ENCODE results near the gene ANO6. TPM values are rescaled to one million over a fixed set of nuclear protein-coding genes. Genes with fewer than 3 reads are reported as not detected.

Gene ANO6
- total RNA-seq, 1 experiment from 2014 or later = 18.1 TPM

DNA sequence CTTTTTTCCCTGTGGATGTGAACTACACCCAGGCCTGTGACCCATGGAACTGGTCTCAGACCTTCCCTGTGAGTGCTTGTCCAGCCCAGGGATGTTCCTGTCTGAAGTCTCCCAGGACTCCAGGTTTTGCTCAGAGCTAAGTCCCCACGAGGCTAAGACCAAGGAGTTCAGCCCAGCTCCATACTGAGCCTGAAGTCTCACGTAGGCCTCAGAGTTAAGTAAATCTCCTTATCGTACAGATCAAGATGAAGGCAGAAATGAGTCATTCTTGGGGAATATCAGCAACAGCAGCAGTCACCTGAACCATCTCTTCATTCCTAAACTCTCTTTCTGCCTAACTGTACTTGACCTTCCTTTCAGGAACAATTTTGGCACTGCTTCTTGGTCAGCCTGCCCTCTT lies 139.8 kb downstream of the ANO6 start:
- peak; percentile 24 for DNase-seq

DNA sequence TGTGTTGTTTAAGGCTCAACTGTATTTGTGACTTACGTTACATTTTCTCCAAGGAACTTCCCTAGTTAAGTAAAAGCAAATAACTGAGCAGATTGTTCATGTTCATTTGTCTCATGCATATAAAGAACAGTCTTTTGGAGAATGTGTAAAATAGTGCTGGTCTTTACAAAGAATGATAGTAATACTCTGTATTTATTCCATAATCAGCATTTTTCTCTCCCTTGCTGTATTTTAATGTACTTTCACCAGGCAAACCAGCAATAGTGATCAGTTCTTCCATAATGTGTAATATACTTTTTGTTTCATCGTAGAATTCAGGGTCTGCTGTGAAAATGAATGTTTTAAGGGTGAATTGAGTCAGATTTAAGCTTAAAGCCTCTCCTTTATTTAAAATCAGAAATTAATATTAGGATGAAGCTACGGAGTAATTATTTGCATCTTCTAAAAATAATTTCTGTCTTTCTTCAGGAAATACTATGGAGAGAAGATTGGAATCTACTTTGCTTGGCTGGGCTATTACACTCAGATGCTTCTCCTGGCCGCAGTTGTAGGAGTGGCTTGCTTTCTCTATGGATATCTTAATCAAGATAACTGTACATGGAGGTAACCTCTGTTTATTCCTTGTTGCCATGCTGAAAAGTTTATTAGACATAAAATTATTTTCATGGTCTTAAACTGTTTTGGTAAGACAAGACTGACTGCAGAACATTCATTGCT lies 141.1 kb downstream of the ANO6 start:
- DNase-seq = no peak
- Histone ChIP-seq H3K4me2 (ENCODE audit: low read length) (no peak overlapping the region), H3K79me2 (ENCODE audit: low read length) (no peaks in the 10 kb centered on the region), H3K9me2 (replicated peaks; ENCODE audit: low read length) (no peaks in the 10 kb centered on the region), H3K27me3 (ENCODE audit: low read length) (no peaks in the 10 kb centered on the region), H3K36me3 (ENCODE audit: low read depth, low read length) (no peaks in the 10 kb centered on the region), H3K9me3 (ENCODE audit: low read length) (no peaks in the 10 kb centered on the region), H3K4me3 (ENCODE audit: low read length) (no peak overlapping the region), H4K20me1 (ENCODE audit: low read length) (no peaks in the 10 kb centered on the region), H3K27ac (ENCODE audit: low read length) (no peak overlapping the region), H3F3A (ENCODE audit: low read length, unreplicated experiment) (no peaks in the 10 kb centered on the region), H3K9ac (ENCODE audit: low read length) (no peak overlapping the region), H2AFZ (ENCODE audit: low read length) (no peak overlapping the region), H3K4me1 (ENCODE audit: insufficient read depth, low read length) (no peaks in the 10 kb centered on the region)
- no TSS peak for BruUV-seq (replicated peaks)
- CTCF ChIA-PET = no interaction called here
- intact Hi-C loops (cut with micrococcal nuclease) = no loop called here
- no peak for ATAC-seq
- POLR2A ChIA-PET (ENCODE audit: unreplicated experiment) = no interaction called here
- no peak for TF ChIP-seq EZH2phosphoT487 (IDR thresholded peaks at IDR 0.05; ENCODE audit: borderline replicate concordance, low read length)
- no peak for TF ChIP-seq EZH2 (IDR thresholded peaks at IDR 0.05; ENCODE audit: low read length, unreplicated experiment)
- TF ChIP-seq CTCF (conservative IDR thresholded peaks at IDR 0.05; ENCODE audit: low read depth, low read length) = no peak

More for the DNA sequence above, 139.8 kb downstream of the ANO6 start:
- POLR2A ChIA-PET (ENCODE audit: unreplicated experiment) = no interaction called here
- H3K4me3 ChIP-seq (ENCODE audit: low read length) = no peak overlapping the region
- CTCF ChIA-PET = no interaction called here
- H3K9me3 ChIP-seq (ENCODE audit: low read length) = no peaks in the 10 kb centered on the region
- intact Hi-C loops (cut with micrococcal nuclease) = no loop called here
- no peaks in the 10 kb centered on the region for H3K27me3 ChIP-seq (ENCODE audit: low read length)
- no peaks in the 10 kb centered on the region for H3K9me2 ChIP-seq (replicated peaks; ENCODE audit: low read length)
- H3K27ac ChIP-seq (ENCODE audit: low read length) = no peak overlapping the region
- TF ChIP-seq EZH2phosphoT487 (IDR thresholded peaks at IDR 0.05; ENCODE audit: borderline replicate concordance, low read length) = no peak
- TF ChIP-seq EZH2 (IDR thresholded peaks at IDR 0.05; ENCODE audit: low read length, unreplicated experiment) = no peak
- no peak for TF ChIP-seq CTCF (conservative IDR thresholded peaks at IDR 0.05; ENCODE audit: low read depth, low read length)
- no peaks in the 10 kb centered on the region for H4K20me1 ChIP-seq (ENCODE audit: low read length)
- no peaks in the 10 kb centered on the region for H3K4me1 ChIP-seq (ENCODE audit: insufficient read depth, low read length)
- H2AFZ ChIP-seq (ENCODE audit: low read length) = no peak overlapping the region
- H3F3A ChIP-seq (ENCODE audit: low read length, unreplicated experiment) = no peaks in the 10 kb centered on the region
- peaks cover 4% of the 10 kb centered on the region for H3K36me3 ChIP-seq (ENCODE audit: low read depth, low read length)
- H3K4me2 ChIP-seq (ENCODE audit: low read length) = no peak overlapping the region
- BruUV-seq (replicated peaks) = no TSS peak
- no peak for ATAC-seq
- no peak overlapping the region for H3K9ac ChIP-seq (ENCODE audit: low read length)
- H3K79me2 ChIP-seq (ENCODE audit: low read length) = no peaks in the 10 kb centered on the region

Data from PC-3 (cell line).